IMR-90 (cell line): Measurements from ENCODE around the gene ZNF750. TPM values are rescaled to one million over a fixed set of nuclear protein-coding genes. Genes with fewer than 3 reads are reported as not detected.
A peak's percentile ranks its signal among the peaks of the same experiment; 100 is the strongest.

Experiments used
- ATAC-seq: fragments of 200-7000 bp; cut with Tn5 transposase; 2 replicates; pipeline ENCODE4 v1.9.1; 2020; ENCODE audit warnings: low read depth, mild to moderate bottlenecking, moderate library complexity
- BruUV-seq: library from RNA; stranded (reverse); fragments of 400-500 nt; replicated peaks from 2 replicates; lab custom pipeline; 2021; lab: Mats Ljungman, UMichigan
- CTCF ChIA-PET: fragments of 300-600 bp; formaldehyde crosslinking; extraction: SDS; loops from one replicate; lab custom pipeline; 2021; ENCODE audit warnings: antibody characterized with exemption; lab: Yijun Ruan, JAX
- POLR2A ChIA-PET: fragments of 300-600 bp; sonication (Branson Sonifier 250); formaldehyde crosslinking; loops from one replicate; lab custom pipeline; 2022; ENCODE audit warnings: antibody characterized with exemption; ENCODE audit not compliant: unreplicated experiment; lab: Charles Lee
- DNase-seq: peaks from one replicate; pipeline ENCODE4 v3.0.0; 2013
- H2AFZ ChIP-seq: replicated peaks from 2 replicates; pipeline ENCODE3; 2013; ENCODE audit warnings: low read length, mild to moderate bottlenecking; ENCODE audit not compliant: poor library complexity
- H2AK5ac ChIP-seq: 2 replicates; pipeline ENCODE4 v1.6.1; 2013; ENCODE audit warnings: low read depth, low read length, inconsistent platforms
- H2AK9ac ChIP-seq: replicated peaks from 2 replicates; pipeline ENCODE3; 2013; ENCODE audit warnings: mild to moderate bottlenecking, low read depth, low read length, moderate library complexity; ENCODE audit not compliant: poor library complexity
- H2BK120ac ChIP-seq: 2 replicates; pipeline ENCODE4 v1.6.1; 2013; ENCODE audit warnings: low read depth, low read length, inconsistent platforms
- H2BK15ac ChIP-seq: 3 replicates; pipeline ENCODE4 v1.6.1; 2013; ENCODE audit warnings: low read depth, low read length, inconsistent platforms
- H2BK20ac ChIP-seq: 2 replicates; pipeline ENCODE4 v1.6.1; 2013; ENCODE audit warnings: low read depth, mild to moderate bottlenecking, inconsistent platforms, low read length, moderate library complexity
- H2BK5ac ChIP-seq: 2 replicates; pipeline ENCODE4 v1.6.1; 2013; ENCODE audit warnings: mild to moderate bottlenecking, low read depth, low read length, inconsistent platforms; ENCODE audit not compliant: poor library complexity, severe bottlenecking
- H3K14ac ChIP-seq: replicated peaks from 2 replicates; pipeline ENCODE4 v1.6.1; 2013; ENCODE audit warnings: low read depth, low read length, inconsistent platforms
- H3K18ac ChIP-seq: 2 replicates; pipeline ENCODE4 v1.6.1; 2013; ENCODE audit warnings: low read depth, low read length, control low read depth
- H3K23ac ChIP-seq: 2 replicates; pipeline ENCODE4 v1.6.1; 2013; ENCODE audit warnings: low read depth, low read length, inconsistent platforms
- H3K27ac ChIP-seq: 2 replicates; pipeline ENCODE4 v1.5.1; 2013; ENCODE audit warnings: mild to moderate bottlenecking, control low read depth, low read length; ENCODE audit not compliant: insufficient read depth
- H3K27me3 ChIP-seq: 2 replicates; pipeline ENCODE4 v1.6.1; 2013; ENCODE audit warnings: low read length; ENCODE audit not compliant: control insufficient read depth, insufficient read depth
- H3K36me3 ChIP-seq: 2 replicates; pipeline ENCODE4 v1.6.1; 2013; ENCODE audit warnings: low read length, mixed read lengths; ENCODE audit not compliant: control insufficient read depth, insufficient read depth
- H3K4ac ChIP-seq: 2 replicates; pipeline ENCODE4 v1.6.1; 2013; ENCODE audit warnings: low read depth, low read length, inconsistent platforms
- H3K4me1 ChIP-seq: 2 replicates; pipeline ENCODE4 v1.6.1; 2013; ENCODE audit warnings: low read length, mixed read lengths; ENCODE audit not compliant: control insufficient read depth, insufficient read depth
- H3K4me2 ChIP-seq: 2 replicates; pipeline ENCODE4 v1.6.1; 2013; ENCODE audit warnings: low read depth, mild to moderate bottlenecking, control low read depth, low read length, moderate library complexity
- H3K4me3 ChIP-seq: 2 replicates; pipeline ENCODE4 v1.5.1; 2013; ENCODE audit warnings: low read depth, mild to moderate bottlenecking, control low read depth, low read length, moderate library complexity; ENCODE audit not compliant: insufficient read depth
- H3K56ac ChIP-seq: 2 replicates; pipeline ENCODE4 v1.6.1; 2013; ENCODE audit warnings: low read length, inconsistent platforms; ENCODE audit not compliant: insufficient read depth; ENCODE audit errors: extremely low read depth
- H3K79me1 ChIP-seq, 2 experiments: 2 replicates each; pipeline ENCODE4 v1.6.1; 2013; ENCODE audit warnings: low read length in 2 of 2, inconsistent platforms in 1 of 2, low read depth in 1 of 2
- H3K9ac ChIP-seq: 2 replicates; pipeline ENCODE4 v1.6.1; 2013; ENCODE audit warnings: low read depth, low read length, control low read depth
- H3K9me1 ChIP-seq: 2 replicates; pipeline ENCODE4 v1.6.1; 2013; ENCODE audit warnings: low read length, inconsistent platforms; ENCODE audit not compliant: insufficient read depth
- H3K9me3 ChIP-seq: 2 replicates; pipeline ENCODE4 v1.6.1; 2013; ENCODE audit warnings: low read length; ENCODE audit not compliant: control insufficient read depth, insufficient read depth
- H4K20me1 ChIP-seq: 2 replicates; pipeline ENCODE4 v1.6.1; 2013; ENCODE audit warnings: low read length, inconsistent platforms; ENCODE audit not compliant: insufficient read depth
- H4K5ac ChIP-seq: 2 replicates; pipeline ENCODE4 v1.6.1; 2013; ENCODE audit warnings: mild to moderate bottlenecking, low read depth, low read length, control low read depth
- H4K8ac ChIP-seq, 2 experiments: 2 replicates each; pipeline ENCODE4 v1.6.1; 2013; ENCODE audit warnings: low read depth in 2 of 2, low read length in 2 of 2, control low read depth in 1 of 2, inconsistent platforms in 1 of 2
- H4K91ac ChIP-seq: 2 replicates; pipeline ENCODE4 v1.6.1; 2013; ENCODE audit warnings: low read depth, low read length, inconsistent platforms; ENCODE audit not compliant: insufficient read depth
- BHLHE40 ChIP-seq: fragments of 150-350 bp; IDR thresholded peaks from 2 replicates; pipeline ENCODE4 v1.6.1; 2016; ENCODE audit warnings: mild to moderate bottlenecking, low read depth, low read length
- CEBPB ChIP-seq: IDR thresholded peaks from 2 replicates; pipeline ENCODE4 v1.6.1; 2012; ENCODE audit warnings: low read depth, low read length, improper control_type of control experiment
- CHD1 ChIP-seq: IDR thresholded peaks from 2 replicates; pipeline ENCODE4 v1.6.1; 2012; ENCODE audit warnings: low read depth, low read length, improper control_type of control experiment
- FOS ChIP-seq: fragments of 150-350 bp; IDR thresholded peaks from 2 replicates; pipeline ENCODE4 v1.6.1; 2016; ENCODE audit warnings: low read depth, low read length
- MAFK ChIP-seq: IDR thresholded peaks from 2 replicates; pipeline ENCODE4 v1.6.1; 2012; ENCODE audit warnings: low read depth, low read length, improper control_type of control experiment
- MAZ ChIP-seq: IDR thresholded peaks from 2 replicates; pipeline ENCODE4 v1.6.1; 2012; ENCODE audit warnings: low read depth, mild to moderate bottlenecking, low read length, improper control_type of control experiment, moderate library complexity, borderline replicate concordance
- MXI1 ChIP-seq: IDR thresholded peaks from 2 replicates; pipeline ENCODE4 v1.6.1; 2012; ENCODE audit warnings: low read depth, mild to moderate bottlenecking, low read length, moderate library complexity, borderline replicate concordance
- NFE2L2 ChIP-seq: fragments of 150-350 bp; IDR thresholded peaks from 2 replicates; pipeline ENCODE4 v1.6.1; 2016; ENCODE audit warnings: low read depth, mild to moderate bottlenecking, low read length
- POLR2A ChIP-seq: IDR thresholded peaks from 2 replicates; pipeline ENCODE4 v1.6.1; 2012; ENCODE audit warnings: mild to moderate bottlenecking, low read depth, low read length
- RAD21 ChIP-seq: IDR thresholded peaks from 2 replicates; pipeline ENCODE4 v1.6.1; 2012; ENCODE audit warnings: low read length, improper control_type of control experiment
- RCOR1 ChIP-seq: IDR thresholded peaks from 2 replicates; pipeline ENCODE4 v1.6.1; 2012; ENCODE audit warnings: mild to moderate bottlenecking, low read length, improper control_type of control experiment; ENCODE audit not compliant: insufficient replicate concordance
- RFX5 ChIP-seq: IDR thresholded peaks from 2 replicates; pipeline ENCODE4 v1.8.0; 2012; ENCODE audit warnings: low read depth, mild to moderate bottlenecking, low read length, moderate library complexity
- SMC3 ChIP-seq: fragments of 150-350 bp; IDR thresholded peaks from 2 replicates; pipeline ENCODE4 v1.6.1; 2016; ENCODE audit warnings: low read depth, mild to moderate bottlenecking, antibody characterized with exemption, low read length, moderate library complexity
- WGBS, 2 experiments: methylation state at CpG; one replicate each; pipeline versions ENCODE4 v1.1.5 to v1.1.7; 2013; ENCODE audit warnings: missing lambda C conversion rate in 2 of 2; ENCODE audit not compliant: insufficient read length in 1 of 2; ENCODE audit errors: extremely low coverage in 2 of 2; 5-methylcytosine and 5-hydroxymethylcytosine counted together
- dilution Hi-C: fragments of 300-500 bp; cut with HindIII; formaldehyde crosslinking; loops from one replicate; pipeline ENCODE4 v1.14.3; 2018; ENCODE audit warnings: low sequenced_read_pairs; ENCODE audit not compliant: unreplicated experiment
- in situ Hi-C: fragments of 300-500 bp; cut with MboI; formaldehyde crosslinking; loops from 3 replicates; pipeline ENCODE4 v1.14.3; 2019; ENCODE audit warnings: low sequenced_read_pairs, inconsistent platforms, mixed read lengths
- intact Hi-C: fragments of 100-400 bp; cut with micrococcal nuclease; formaldehyde crosslinking; loops from 2 replicates; pipeline ENCODE4 v1.10.0; 2022
- polyA plus RNA-seq, 3 experiments: library from polyadenylated mRNA; depleted of rRNA; stranded (reverse); fragments of >200 nt; gene quantifications; 2 replicates each; pipeline ENCODE4 v1.2.3, GENCODE V29; 2012; ENCODE audit warnings: low replicate concordance in 1 of 3
- total RNA-seq: library from RNA; depleted of rRNA; stranded (reverse); fragments of >200 nt; gene quantifications from 2 replicates; pipeline ENCODE4 v1.2.3, GENCODE V29; 2012
- TF ChIP-seq, protein P1 (sequence below): fragments of 150-350 bp; IDR thresholded peaks from 2 replicates; pipeline ENCODE4 v1.6.1; 2016; ENCODE audit warnings: low read depth, mild to moderate bottlenecking, low read length, moderate library complexity, borderline replicate concordance
- TF ChIP-seq, protein P2 (sequence below): fragments of 150-350 bp; IDR thresholded peaks from 2 replicates; pipeline ENCODE4 v1.6.1; 2017; ENCODE audit warnings: mild to moderate bottlenecking, antibody characterized with exemption, low read length, low read depth
- TF ChIP-seq, protein P3 (sequence below): conservative IDR thresholded peaks from 2 replicates; pipeline ENCODE4 v1.5.1; 2012; ENCODE audit warnings: mild to moderate bottlenecking, low read depth, low read length, improper control_type of control experiment

The ZNF750 gene
- total and polyA plus RNA-seq, 2 of the 4 experiments (the other 2 are of a cell fraction) = not detected

DNA sequence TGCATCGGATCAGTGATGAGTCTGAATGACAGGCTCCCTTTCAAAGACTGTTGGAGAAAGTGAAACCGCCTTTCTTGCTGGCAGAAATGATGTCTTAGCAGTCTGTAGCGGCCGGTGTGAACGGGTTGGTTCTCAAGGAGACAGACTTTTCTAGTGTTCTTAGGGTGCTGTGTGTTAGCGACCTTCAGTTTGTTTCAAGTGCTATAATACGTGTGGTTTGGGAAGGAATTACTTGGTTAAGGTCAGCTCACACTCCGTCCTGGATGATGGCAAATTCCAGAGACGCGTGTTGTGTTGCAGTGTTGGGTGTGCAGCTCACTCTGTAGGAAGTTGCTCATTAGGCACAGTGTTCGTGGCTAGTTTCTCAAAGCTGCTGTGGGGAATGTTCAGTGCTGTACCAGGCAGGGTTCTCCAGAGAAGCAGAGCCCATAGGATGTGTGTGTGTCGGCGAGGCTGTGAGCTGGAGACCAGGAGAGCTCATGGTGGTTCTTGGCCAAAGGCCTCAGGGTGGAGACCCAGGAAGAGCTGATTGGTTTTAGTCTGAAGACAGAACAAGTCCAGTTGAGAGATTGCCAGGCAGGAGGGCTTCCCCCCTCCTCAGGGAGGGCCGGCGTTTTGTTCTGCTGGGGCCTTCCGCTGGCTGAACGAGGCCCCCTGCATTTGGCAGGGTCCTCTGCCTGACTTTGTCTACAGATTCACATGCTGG is 37.6 kb downstream of the ZNF750 start:
- CTCF ChIA-PET = no interaction called here

More for the DNA sequence above, 37.6 kb downstream of the ZNF750 start:
- Histone ChIP-seq H2AFZ (peak overlapping the region; percentile 5), H2BK5ac (no peak overlapping the region), H4K8ac (no peak overlapping the region), H3K27ac (no peak overlapping the region), H3K9me1 (no peaks in the 10 kb centered on the region), H2BK20ac (no peak overlapping the region), H3K23ac (no peak overlapping the region), H3K9ac (no peak overlapping the region), H2BK15ac (no peak overlapping the region), H4K20me1 (peaks cover 20% of the 10 kb centered on the region), H3K14ac (no peak overlapping the region), H3K4ac (no peak overlapping the region), H2AK9ac (peak overlapping the region; percentile 65), H3K79me1 (peaks cover 5 to 44% of the 10 kb centered on the region in 2 experiments; a peak in 3 of 4 replicates), H3K27me3 (no peaks in the 10 kb centered on the region), H3K18ac (no peak overlapping the region), H3K9me3 (no peaks in the 10 kb centered on the region), H3K4me2 (no peak overlapping the region), H3K36me3 (peaks cover 12% of the 10 kb centered on the region), H2BK120ac (no peak overlapping the region), H3K4me1 (peaks cover 3% of the 10 kb centered on the region; the same call in 1 of the 2 replicates), H4K5ac (no peak overlapping the region), H4K91ac (no peak overlapping the region), H3K56ac (no peak overlapping the region), H3K4me3 (no peak overlapping the region), H2AK5ac (no peak overlapping the region)
- 94% methylated on average over 9 of the region's 17 CpGs; no CpG with 5 or more reads in 1 of the 2 experiments for WGBS, 2 experiments
- TF ChIP-seq SMC3 (no peak), MAFK (no peak), FOS (no peak), MAZ (no peak), MXI1 (no peak), RCOR1 (no peak), RFX5 (no peak), CHD1 (no peak), CEBPB (no peak), RAD21 (no peak), NFE2L2 (no peak), POLR2A (no peak), BHLHE40 (no peak)
- TF ChIP-seq, protein P1, sequence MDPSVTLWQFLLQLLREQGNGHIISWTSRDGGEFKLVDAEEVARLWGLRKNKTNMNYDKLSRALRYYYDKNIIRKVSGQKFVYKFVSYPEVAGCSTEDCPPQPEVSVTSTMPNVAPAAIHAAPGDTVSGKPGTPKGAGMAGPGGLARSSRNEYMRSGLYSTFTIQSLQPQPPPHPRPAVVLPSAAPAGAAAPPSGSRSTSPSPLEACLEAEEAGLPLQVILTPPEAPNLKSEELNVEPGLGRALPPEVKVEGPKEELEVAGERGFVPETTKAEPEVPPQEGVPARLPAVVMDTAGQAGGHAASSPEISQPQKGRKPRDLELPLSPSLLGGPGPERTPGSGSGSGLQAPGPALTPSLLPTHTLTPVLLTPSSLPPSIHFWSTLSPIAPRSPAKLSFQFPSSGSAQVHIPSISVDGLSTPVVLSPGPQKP = no peak
- TF ChIP-seq, protein P2, sequence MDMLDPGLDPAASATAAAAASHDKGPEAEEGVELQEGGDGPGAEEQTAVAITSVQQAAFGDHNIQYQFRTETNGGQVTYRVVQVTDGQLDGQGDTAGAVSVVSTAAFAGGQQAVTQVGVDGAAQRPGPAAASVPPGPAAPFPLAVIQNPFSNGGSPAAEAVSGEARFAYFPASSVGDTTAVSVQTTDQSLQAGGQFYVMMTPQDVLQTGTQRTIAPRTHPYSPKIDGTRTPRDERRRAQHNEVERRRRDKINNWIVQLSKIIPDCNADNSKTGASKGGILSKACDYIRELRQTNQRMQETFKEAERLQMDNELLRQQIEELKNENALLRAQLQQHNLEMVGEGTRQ = no peak
- TF ChIP-seq, protein P3, sequence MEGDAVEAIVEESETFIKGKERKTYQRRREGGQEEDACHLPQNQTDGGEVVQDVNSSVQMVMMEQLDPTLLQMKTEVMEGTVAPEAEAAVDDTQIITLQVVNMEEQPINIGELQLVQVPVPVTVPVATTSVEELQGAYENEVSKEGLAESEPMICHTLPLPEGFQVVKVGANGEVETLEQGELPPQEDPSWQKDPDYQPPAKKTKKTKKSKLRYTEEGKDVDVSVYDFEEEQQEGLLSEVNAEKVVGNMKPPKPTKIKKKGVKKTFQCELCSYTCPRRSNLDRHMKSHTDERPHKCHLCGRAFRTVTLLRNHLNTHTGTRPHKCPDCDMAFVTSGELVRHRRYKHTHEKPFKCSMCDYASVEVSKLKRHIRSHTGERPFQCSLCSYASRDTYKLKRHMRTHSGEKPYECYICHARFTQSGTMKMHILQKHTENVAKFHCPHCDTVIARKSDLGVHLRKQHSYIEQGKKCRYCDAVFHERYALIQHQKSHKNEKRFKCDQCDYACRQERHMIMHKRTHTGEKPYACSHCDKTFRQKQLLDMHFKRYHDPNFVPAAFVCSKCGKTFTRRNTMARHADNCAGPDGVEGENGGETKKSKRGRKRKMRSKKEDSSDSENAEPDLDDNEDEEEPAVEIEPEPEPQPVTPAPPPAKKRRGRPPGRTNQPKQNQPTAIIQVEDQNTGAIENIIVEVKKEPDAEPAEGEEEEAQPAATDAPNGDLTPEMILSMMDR = no peak
- in situ Hi-C loops (no loop called here), intact Hi-C loops (no loop called here), dilution Hi-C loops (no loop called here)
- peak; percentile 2 for DNase-seq
- BruUV-seq = no TSS peak
- no peak; the same call in 1 of the 2 replicates for ATAC-seq
- POLR2A ChIA-PET = no interaction called here
